ENCODE results near the gene RAI1. TPM values are rescaled to one million over a fixed set of nuclear protein-coding genes. Genes with fewer than 3 reads are reported as not detected.

The RAI1 gene
- polyA plus RNA-seq, 2 of the 4 experiments (the other 2 are of a cell fraction), result 3.5 to 23.8 TPM

GRCh38 chr17:17835415-17836249, 154.4 kb downstream of the RAI1 start (continued):
- no peak for TF ChIP-seq POLR2AphosphoS2 (conservative IDR thresholded peaks at IDR 0.05; ENCODE audit: low read length)
- TF ChIP-seq TP53 (CRISPR knock-in tag; IDR thresholded peaks at IDR 0.05), result no peak
- no peak for TF ChIP-seq CBX2 (IDR thresholded peaks at IDR 0.05; ENCODE audit: borderline replicate concordance, low read depth)
- no peak for TF ChIP-seq RNF2 (IDR thresholded peaks at IDR 0.05; ENCODE audit: borderline replicate concordance, low read depth)
- TF ChIP-seq PHF8 (IDR thresholded peaks at IDR 0.05; ENCODE audit: borderline replicate concordance, low read depth), result no peak
- TF ChIP-seq GATA3 (IDR thresholded peaks at IDR 0.05; ENCODE audit: borderline replicate concordance), result no peak
- no peak for TF ChIP-seq PBX3 (IDR thresholded peaks at IDR 0.05)
- no peak for TF ChIP-seq HDAC2 (IDR thresholded peaks at IDR 0.05)
- TF ChIP-seq HOXB13 (CRISPR knock-in tag; IDR thresholded peaks at IDR 0.05; ENCODE audit: low read depth), result peak; percentile 87
- TF ChIP-seq JUNB (IDR thresholded peaks at IDR 0.05), result no peak
- no peak for TF ChIP-seq CEBPB (IDR thresholded peaks at IDR 0.05)
- TF ChIP-seq, protein P1, sequence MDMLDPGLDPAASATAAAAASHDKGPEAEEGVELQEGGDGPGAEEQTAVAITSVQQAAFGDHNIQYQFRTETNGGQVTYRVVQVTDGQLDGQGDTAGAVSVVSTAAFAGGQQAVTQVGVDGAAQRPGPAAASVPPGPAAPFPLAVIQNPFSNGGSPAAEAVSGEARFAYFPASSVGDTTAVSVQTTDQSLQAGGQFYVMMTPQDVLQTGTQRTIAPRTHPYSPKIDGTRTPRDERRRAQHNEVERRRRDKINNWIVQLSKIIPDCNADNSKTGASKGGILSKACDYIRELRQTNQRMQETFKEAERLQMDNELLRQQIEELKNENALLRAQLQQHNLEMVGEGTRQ (IDR thresholded peaks at IDR 0.05), result no peak
- TF ChIP-seq MYC (IDR thresholded peaks at IDR 0.05; ENCODE audit: borderline replicate concordance, low read length), result no peak
- TF ChIP-seq NFE2L2 (conservative IDR thresholded peaks at IDR 0.05; ENCODE audit: low read length), result no peak
- no peak for TF ChIP-seq ESRRA (IDR thresholded peaks at IDR 0.05; ENCODE audit: borderline replicate concordance, low read length)
- no peak for TF ChIP-seq CBX8 (IDR thresholded peaks at IDR 0.05)
- no peak for TF ChIP-seq RARB (CRISPR knock-in tag; IDR thresholded peaks at IDR 0.05)
- TF ChIP-seq HOXA7 (CRISPR knock-in tag; IDR thresholded peaks at IDR 0.05), result peak; percentile 56; the same call in 1 of the 2 replicates
- peak; percentile 66; the same call in 1 of the 2 replicates for TF ChIP-seq HOXB5 (CRISPR knock-in tag; IDR thresholded peaks at IDR 0.05)
- TF ChIP-seq ZSCAN20 (CRISPR knock-in tag; IDR thresholded peaks at IDR 0.05), result no peak
- 0 out of 2 replicates have a peak, but pooled peaks have one; percentile 6 for TF ChIP-seq ATOH8 (CRISPR knock-in tag; IDR thresholded peaks at IDR 0.05; ENCODE audit: low read depth)
- no peak for TF ChIP-seq MAZ (IDR thresholded peaks at IDR 0.05; ENCODE audit: borderline replicate concordance, low read depth, low read length)
- peak; percentile 65; the same call in 1 of the 2 replicates for TF ChIP-seq HEYL (CRISPR knock-in tag; IDR thresholded peaks at IDR 0.05)
- no peak for TF ChIP-seq SREBF2 (IDR thresholded peaks at IDR 0.05)
- no peak for TF ChIP-seq CHD4 (IDR thresholded peaks at IDR 0.05; ENCODE audit: borderline replicate concordance)

- Histone ChIP-seq H3K4me2 (peak overlapping the region; percentile 93), H3K4me3 (peak overlapping the region; percentile 85), H3K4me1 (peaks cover 82% of the 10 kb centered on the region), H3K27ac (peak overlapping the region; percentile 98), H3K9me3 (no peaks in the 10 kb centered on the region)
- peak; percentile 45 to 62 for ATAC-seq
- peak; percentile 96 to 98 for DNase-seq (ENCODE audit: low read depth in 1 of 2, low spot score in 1 of 2)
- WGBS (ENCODE audit: missing lambda C conversion rate), result 2% methylated on average over 47 of the region's 69 CpGs
- peak; percentile 95 for FAIRE-seq
- POLR2A ChIA-PET, result interaction anchor here (0.5 to 5.7 kb wide), 26 partner anchors 10 to 347 kb away, joined by 3 to 105 read pairs (median 8); partner anchors contain the start of genes ALKBH5, ATPAF2, DRC3 and GID4
- CTCF ChIA-PET, result interaction anchor here (0.8 to 22.1 kb wide), 15 partner anchors 8 to 197 kb away, joined by 3 to 402 read pairs (median 4); partner anchors contain the start of gene RAI1
- TF ChIP-seq MYC (IDR thresholded peaks at IDR 0.05; ENCODE audit: borderline replicate concordance, low read length) (peak; percentile 96), KDM1A (IDR thresholded peaks at IDR 0.05; ENCODE audit: low read depth) (peak; percentile 74; the same call in 1 of the 2 replicates), MAX (IDR thresholded peaks at IDR 0.05) (peak; percentile 92), MAFK (IDR thresholded peaks at IDR 0.05; ENCODE audit: partially characterized antibody) (no peak), EP300 (IDR thresholded peaks at IDR 0.05) (no peak; a peak in 2 of 5 replicates), ESRRA (IDR thresholded peaks at IDR 0.05; ENCODE audit: borderline replicate concordance, low read length) (0 out of 2 replicates have a peak, but pooled peaks have one; percentile 38), CBX8 (IDR thresholded peaks at IDR 0.05) (no peak), NPAS2 (CRISPR knock-in tag; IDR thresholded peaks at IDR 0.05; ENCODE audit: borderline replicate concordance) (peak; percentile 64; the same call in 1 of the 2 replicates), RARB (CRISPR knock-in tag; IDR thresholded peaks at IDR 0.05) (peak; percentile 85), RCOR1 (IDR thresholded peaks at IDR 0.05; ENCODE audit: low read depth, low read length) (no peak), EHF (CRISPR knock-in tag; IDR thresholded peaks at IDR 0.05) (peak; percentile 56; the same call in 1 of the 2 replicates), HOXA7 (CRISPR knock-in tag; IDR thresholded peaks at IDR 0.05) (peak; percentile 45; the same call in 1 of the 2 replicates), CEBPB (IDR thresholded peaks at IDR 0.05) (peak in 1 of 2 experiments; percentile 59; a peak in 2 of 4 replicates), JUNB (IDR thresholded peaks at IDR 0.05) (no peak), TFCP2L1 (CRISPR knock-in tag; IDR thresholded peaks at IDR 0.05) (peak; percentile 96), EHMT2 (IDR thresholded peaks at IDR 0.05; ENCODE audit: low read depth) (no peak), PHF8 (IDR thresholded peaks at IDR 0.05; ENCODE audit: borderline replicate concordance, low read depth) (peak; percentile 98)
- TF ChIP-seq, protein P1 (IDR thresholded peaks at IDR 0.05), result peak; percentile 60
Observed at GRCh38 chr17:17836250-17836817, 155.1 kb downstream of the RAI1 start.

Data from A549 (cell line).